ENCODE measurements around the gene MAP4K3.

GRCh38 chr2:39421354-39421753 lies 15.7 kb downstream of the MAP4K3 start:
- TF ChIP-seq CTCF (IDR thresholded peaks at IDR 0.05; ENCODE audit: insufficient read depth, low read length) (no peak), SPI1 (IDR thresholded peaks at IDR 0.05; ENCODE audit: borderline replicate concordance, low read depth) (no peak), POLR2AphosphoS5 (IDR thresholded peaks at IDR 0.05; ENCODE audit: low read depth) (no peak)
- TF ChIP-seq, protein P1, sequence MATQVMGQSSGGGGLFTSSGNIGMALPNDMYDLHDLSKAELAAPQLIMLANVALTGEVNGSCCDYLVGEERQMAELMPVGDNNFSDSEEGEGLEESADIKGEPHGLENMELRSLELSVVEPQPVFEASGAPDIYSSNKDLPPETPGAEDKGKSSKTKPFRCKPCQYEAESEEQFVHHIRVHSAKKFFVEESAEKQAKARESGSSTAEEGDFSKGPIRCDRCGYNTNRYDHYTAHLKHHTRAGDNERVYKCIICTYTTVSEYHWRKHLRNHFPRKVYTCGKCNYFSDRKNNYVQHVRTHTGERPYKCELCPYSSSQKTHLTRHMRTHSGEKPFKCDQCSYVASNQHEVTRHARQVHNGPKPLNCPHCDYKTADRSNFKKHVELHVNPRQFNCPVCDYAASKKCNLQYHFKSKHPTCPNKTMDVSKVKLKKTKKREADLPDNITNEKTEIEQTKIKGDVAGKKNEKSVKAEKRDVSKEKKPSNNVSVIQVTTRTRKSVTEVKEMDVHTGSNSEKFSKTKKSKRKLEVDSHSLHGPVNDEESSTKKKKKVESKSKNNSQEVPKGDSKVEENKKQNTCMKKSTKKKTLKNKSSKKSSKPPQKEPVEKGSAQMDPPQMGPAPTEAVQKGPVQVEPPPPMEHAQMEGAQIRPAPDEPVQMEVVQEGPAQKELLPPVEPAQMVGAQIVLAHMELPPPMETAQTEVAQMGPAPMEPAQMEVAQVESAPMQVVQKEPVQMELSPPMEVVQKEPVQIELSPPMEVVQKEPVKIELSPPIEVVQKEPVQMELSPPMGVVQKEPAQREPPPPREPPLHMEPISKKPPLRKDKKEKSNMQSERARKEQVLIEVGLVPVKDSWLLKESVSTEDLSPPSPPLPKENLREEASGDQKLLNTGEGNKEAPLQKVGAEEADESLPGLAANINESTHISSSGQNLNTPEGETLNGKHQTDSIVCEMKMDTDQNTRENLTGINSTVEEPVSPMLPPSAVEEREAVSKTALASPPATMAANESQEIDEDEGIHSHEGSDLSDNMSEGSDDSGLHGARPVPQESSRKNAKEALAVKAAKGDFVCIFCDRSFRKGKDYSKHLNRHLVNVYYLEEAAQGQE (IDR thresholded peaks at IDR 0.05; ENCODE audit: insufficient replicate concordance, low read depth) = no peak

Data from HL-60 (cell line).